Uterus (tissue), 2 donors: ENCODE data around the gene CEBPB.

Source experiments
- CTCF ChIP-seq, 4 experiments: fragments of 200-600 bp in 2 of 4; fragments of 450-650 bp in 2 of 4; sonication (generic) in 2 of 4; IDR thresholded peaks; one replicate each; pipeline ENCODE4 v1.5.1; 2016 to 2019; ENCODE audit warnings: antibody characterized with exemption in 4 of 4, mild to moderate bottlenecking in 2 of 4, moderate library complexity in 1 of 4
- POLR2A ChIP-seq, 2 donors: fragments of 450-650 bp; IDR thresholded peaks; one replicate each; pipeline ENCODE4 v1.6.1; 2016; ENCODE audit warnings: antibody characterized with exemption in 2 of 2, mild to moderate bottlenecking in 1 of 2, moderate library complexity in 1 of 2

DNA sequence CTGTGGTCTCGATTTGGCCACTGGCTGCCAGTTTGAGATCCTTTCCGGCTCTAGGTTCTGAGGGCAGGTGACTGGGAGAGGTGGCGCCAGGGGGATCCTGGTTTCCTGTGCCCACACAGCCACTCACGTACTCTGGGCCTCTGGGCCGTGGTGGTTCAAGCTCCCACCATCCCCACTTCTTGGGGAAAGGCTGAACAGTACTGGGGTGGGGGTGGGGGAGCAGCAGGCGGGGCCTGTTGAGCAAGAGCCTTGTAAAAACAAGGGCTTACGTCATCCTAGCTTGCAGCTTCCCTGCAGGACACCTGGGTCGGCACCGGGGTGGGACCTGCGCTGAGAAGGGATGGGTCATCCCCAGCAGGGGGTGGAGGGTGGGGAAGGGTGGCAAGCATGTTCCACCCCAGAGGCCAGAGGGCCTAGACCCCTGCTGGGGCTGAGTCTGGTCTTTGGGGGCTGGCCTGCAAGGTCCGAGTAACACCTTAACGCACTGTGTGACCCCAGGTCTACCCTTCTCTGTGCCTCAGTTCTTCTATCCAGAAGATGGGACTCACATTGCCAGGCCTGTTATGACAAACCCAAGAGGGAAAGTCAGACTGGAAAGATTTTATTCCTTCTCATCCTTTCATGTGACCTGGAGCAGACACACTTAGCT is 3.1 kb upstream of the CEBPB start:
- no peak for TF ChIP-seq CTCF (IDR thresholded peaks at IDR 0.05)
- TF ChIP-seq POLR2A (IDR thresholded peaks at IDR 0.05): no peak
